Fibroblast of pulmonary artery (primary cell): ENCODE data around the gene PADI3.

Experiments
- DNase-seq: peaks from one replicate; pipeline ENCODE4 v3.0.0-alpha.2; 2010; ENCODE audit warnings: low read depth
- H3K4me3 ChIP-seq: replicated peaks from 2 replicates; pipeline ENCODE4 v1.5.1; 2011; ENCODE audit warnings: low read depth, mild to moderate bottlenecking, control low read depth, low read length, moderate library complexity
- TF ChIP-seq, protein P1 (sequence below): IDR thresholded peaks from 2 replicates; pipeline ENCODE4 v1.5.1; 2011; ENCODE audit warnings: mild to moderate bottlenecking, control low read depth, low read length, inconsistent platforms; ENCODE audit errors: missing control alignments

Gene PADI3

DNA sequence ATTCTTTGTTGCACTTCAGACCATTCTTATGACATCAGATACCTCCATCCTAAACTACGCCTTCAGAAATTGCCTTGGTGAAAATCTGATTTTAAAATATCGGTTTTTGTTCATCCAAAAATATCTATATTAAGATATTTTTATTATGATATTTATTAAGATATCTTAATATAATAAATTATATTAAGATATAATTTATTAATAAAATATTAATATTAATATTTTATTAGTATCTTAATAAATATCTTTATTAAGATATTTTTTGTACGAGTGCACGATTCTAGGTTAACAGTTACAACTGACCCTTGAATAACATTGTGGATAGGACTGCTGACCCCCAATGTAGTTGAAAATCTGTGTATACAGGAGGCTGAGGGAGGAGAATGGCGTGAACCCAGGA, 80.0 kb downstream of the PADI3 start:
- TF ChIP-seq, protein P1, sequence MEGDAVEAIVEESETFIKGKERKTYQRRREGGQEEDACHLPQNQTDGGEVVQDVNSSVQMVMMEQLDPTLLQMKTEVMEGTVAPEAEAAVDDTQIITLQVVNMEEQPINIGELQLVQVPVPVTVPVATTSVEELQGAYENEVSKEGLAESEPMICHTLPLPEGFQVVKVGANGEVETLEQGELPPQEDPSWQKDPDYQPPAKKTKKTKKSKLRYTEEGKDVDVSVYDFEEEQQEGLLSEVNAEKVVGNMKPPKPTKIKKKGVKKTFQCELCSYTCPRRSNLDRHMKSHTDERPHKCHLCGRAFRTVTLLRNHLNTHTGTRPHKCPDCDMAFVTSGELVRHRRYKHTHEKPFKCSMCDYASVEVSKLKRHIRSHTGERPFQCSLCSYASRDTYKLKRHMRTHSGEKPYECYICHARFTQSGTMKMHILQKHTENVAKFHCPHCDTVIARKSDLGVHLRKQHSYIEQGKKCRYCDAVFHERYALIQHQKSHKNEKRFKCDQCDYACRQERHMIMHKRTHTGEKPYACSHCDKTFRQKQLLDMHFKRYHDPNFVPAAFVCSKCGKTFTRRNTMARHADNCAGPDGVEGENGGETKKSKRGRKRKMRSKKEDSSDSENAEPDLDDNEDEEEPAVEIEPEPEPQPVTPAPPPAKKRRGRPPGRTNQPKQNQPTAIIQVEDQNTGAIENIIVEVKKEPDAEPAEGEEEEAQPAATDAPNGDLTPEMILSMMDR = no peak
- no peak for DNase-seq
- no peak overlapping the region for H3K4me3 ChIP-seq

DNA sequence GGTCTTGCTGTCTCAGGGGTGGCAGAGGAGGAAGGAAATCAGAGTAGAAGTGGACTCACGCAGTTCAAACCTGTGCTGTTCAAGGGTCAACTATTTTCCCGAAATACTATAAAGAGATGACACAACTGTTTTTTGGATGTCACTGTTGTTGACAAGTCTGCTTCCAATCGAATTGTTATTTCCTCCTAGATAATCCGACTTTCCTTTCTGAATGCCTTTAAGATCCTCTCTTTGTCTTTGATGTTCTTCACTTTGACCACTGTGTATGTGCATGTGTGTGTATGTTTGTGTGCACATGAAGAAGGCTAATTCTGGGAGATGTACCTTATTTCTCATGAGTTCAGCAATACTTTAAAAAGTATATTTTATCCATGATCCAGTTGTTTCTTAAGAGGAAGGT, 80.7 kb downstream of the PADI3 start:
- no peak for DNase-seq
- TF ChIP-seq, protein P1 = no peak
- H3K4me3 ChIP-seq = no peak overlapping the region

- TF ChIP-seq, protein P1 = no peak
- DNase-seq = no peak
Observed at GRCh38 chr1:17330856-17331255, 82.0 kb downstream of the PADI3 start.

GRCh38 chr1:17333081-17333480, 84.2 kb downstream of the PADI3 start:
- no peak overlapping the region for H3K4me3 ChIP-seq
- TF ChIP-seq, protein P1 = no peak
- DNase-seq = no peak

More at GRCh38 chr1:17330856-17331255, 82.0 kb downstream of the PADI3 start:
- H3K4me3 ChIP-seq = no peak overlapping the region
